Measurements from ENCODE around the gene COQ5. TPM values are rescaled to one million over a fixed set of nuclear protein-coding genes. Genes with fewer than 3 reads are reported as not detected.

The COQ5 gene
- total RNA-seq, 1 donor from 2014 or later, result 45.9 TPM

- no peak for DNase-seq
Observed at GRCh38 chr12:120483621-120484020, 45.3 kb downstream of the COQ5 start.

GRCh38 chr12:120481022-120481767, 47.8 kb downstream of the COQ5 start:
- no peak for DNase-seq

GRCh38 chr12:120480211-120480610, 48.7 kb downstream of the COQ5 start:
- DNase-seq, result no peak

GRCh38 chr12:120479458-120479857, 49.5 kb downstream of the COQ5 start:
- no peak for DNase-seq

- DNase-seq, result no peak
Observed at GRCh38 chr12:120475643-120476042, 53.3 kb downstream of the COQ5 start.

GRCh38 chr12:120474616-120474960, 54.4 kb downstream of the COQ5 start:
- peak; percentile 56 for DNase-seq

- no peak for DNase-seq
Observed at GRCh38 chr12:120473807-120474615, 54.9 kb downstream of the COQ5 start.

- DNase-seq, result no peak
Observed at GRCh38 chr12:120472521-120472920, 56.4 kb downstream of the COQ5 start.

GRCh38 chr12:120470150-120470784, 58.7 kb downstream of the COQ5 start:
- peak; percentile 33 for DNase-seq

GRCh38 chr12:120469450-120470149, 59.4 kb downstream of the COQ5 start, which contains the start of gene SRSF9:
Gene SRSF9 (minus strand): TSS chr12:120469748. CDS start chr12:120469609, 139 bp downstream.
- peak; percentile 99 for DNase-seq

GRCh38 chr12:120468821-120469449, 60.0 kb downstream of the COQ5 start:
- peak; percentile 74 for DNase-seq

GRCh38 chr12:120468325-120468820, 60.6 kb downstream of the COQ5 start:
- DNase-seq, result peak; percentile 45

GRCh38 chr12:120467439-120467838, 61.5 kb downstream of the COQ5 start:
- DNase-seq, result no peak

- DNase-seq, result peak; percentile 53
Observed at GRCh38 chr12:120466560-120467315, 62.2 kb downstream of the COQ5 start.

- no peak for DNase-seq
Observed at GRCh38 chr12:120465756-120466155, 63.2 kb downstream of the COQ5 start.

- no peak for DNase-seq
Observed at GRCh38 chr12:120463712-120464111, 65.2 kb downstream of the COQ5 start.

- no peak for DNase-seq
Observed at GRCh38 chr12:120462099-120462640, 66.8 kb downstream of the COQ5 start.

- no peak for DNase-seq
Observed at GRCh38 chr12:120460157-120460556, 68.8 kb downstream of the COQ5 start.

GRCh38 chr12:120457133-120457532, 71.8 kb downstream of the COQ5 start:
- no peak for DNase-seq

- no peak for DNase-seq
Observed at GRCh38 chr12:120455302-120455701, 73.7 kb downstream of the COQ5 start.

- no peak for DNase-seq
Observed at GRCh38 chr12:120453977-120454376, 75.0 kb downstream of the COQ5 start.
